HepG2 (cell line): ENCODE data around the gene KRTAP19-8.

Experiments
- TF ChIP-seq, protein P1 (sequence below): sonication (generic); formaldehyde crosslinking; IDR thresholded peaks from 2 replicates; pipeline ENCODE4 v1.5.0; 2020; ENCODE audit warnings: mild to moderate bottlenecking, missing genetic modification reagents, moderate library complexity
- TF ChIP-seq, protein P2 (sequence below), 2 experiments: sonication (generic) in 1 of 2; formaldehyde crosslinking in 1 of 2; IDR thresholded peaks; 2 replicates each; pipeline versions ENCODE4 v1.5.1 to v1.6.1; 2011 to 2020; ENCODE audit warnings: borderline replicate concordance in 1 of 2, low read depth in 1 of 2, low read length in 1 of 2, mild to moderate bottlenecking in 1 of 2, missing genetic modification reagents in 1 of 2, moderate library complexity in 1 of 2

DNA sequence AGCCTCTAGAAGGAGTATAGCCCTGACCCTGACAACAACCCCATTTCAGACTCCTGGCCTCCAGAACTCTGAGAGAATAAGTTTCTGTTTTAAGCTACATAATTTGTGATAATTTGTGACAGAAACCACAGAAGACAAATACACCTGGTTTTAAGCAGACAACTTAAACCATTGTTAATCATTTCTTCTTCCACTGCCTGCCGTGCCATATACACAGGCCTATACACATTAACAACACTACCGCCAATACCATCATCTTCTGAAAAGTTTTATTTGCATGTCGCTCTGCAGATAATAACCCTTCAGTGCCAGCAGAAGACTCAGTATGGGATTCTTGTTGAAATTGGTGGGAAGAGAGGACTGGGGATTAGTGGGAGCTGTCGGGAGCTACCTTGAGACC lies 39.9 kb upstream of the KRTAP19-8 start:
- TF ChIP-seq, protein P1, sequence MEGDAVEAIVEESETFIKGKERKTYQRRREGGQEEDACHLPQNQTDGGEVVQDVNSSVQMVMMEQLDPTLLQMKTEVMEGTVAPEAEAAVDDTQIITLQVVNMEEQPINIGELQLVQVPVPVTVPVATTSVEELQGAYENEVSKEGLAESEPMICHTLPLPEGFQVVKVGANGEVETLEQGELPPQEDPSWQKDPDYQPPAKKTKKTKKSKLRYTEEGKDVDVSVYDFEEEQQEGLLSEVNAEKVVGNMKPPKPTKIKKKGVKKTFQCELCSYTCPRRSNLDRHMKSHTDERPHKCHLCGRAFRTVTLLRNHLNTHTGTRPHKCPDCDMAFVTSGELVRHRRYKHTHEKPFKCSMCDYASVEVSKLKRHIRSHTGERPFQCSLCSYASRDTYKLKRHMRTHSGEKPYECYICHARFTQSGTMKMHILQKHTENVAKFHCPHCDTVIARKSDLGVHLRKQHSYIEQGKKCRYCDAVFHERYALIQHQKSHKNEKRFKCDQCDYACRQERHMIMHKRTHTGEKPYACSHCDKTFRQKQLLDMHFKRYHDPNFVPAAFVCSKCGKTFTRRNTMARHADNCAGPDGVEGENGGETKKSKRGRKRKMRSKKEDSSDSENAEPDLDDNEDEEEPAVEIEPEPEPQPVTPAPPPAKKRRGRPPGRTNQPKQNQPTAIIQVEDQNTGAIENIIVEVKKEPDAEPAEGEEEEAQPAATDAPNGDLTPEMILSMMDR (CRISPR knock-in tag), result no peak
- TF ChIP-seq, protein P2, sequence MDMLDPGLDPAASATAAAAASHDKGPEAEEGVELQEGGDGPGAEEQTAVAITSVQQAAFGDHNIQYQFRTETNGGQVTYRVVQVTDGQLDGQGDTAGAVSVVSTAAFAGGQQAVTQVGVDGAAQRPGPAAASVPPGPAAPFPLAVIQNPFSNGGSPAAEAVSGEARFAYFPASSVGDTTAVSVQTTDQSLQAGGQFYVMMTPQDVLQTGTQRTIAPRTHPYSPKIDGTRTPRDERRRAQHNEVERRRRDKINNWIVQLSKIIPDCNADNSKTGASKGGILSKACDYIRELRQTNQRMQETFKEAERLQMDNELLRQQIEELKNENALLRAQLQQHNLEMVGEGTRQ (IDR thresholded peaks at IDR 0.05; ENCODE audit: low read depth, low read length), result no peak
- TF ChIP-seq, protein P2 (CRISPR knock-in tag; IDR thresholded peaks at IDR 0.05; ENCODE audit: borderline replicate concordance), result no peak
